Muscle layer of duodenum (tissue), 2 donors: ENCODE data around the gene FOXA1.

Source experiments
- H3K27ac ChIP-seq: one replicate; pipeline ENCODE4 v1.7.0; 2013; ENCODE audit warnings: mild to moderate bottlenecking, low read length
- H3K27me3 ChIP-seq: one replicate; pipeline ENCODE4 v1.7.0; 2013; ENCODE audit warnings: low read depth, mild to moderate bottlenecking, control low read depth, low read length
- H3K36me3 ChIP-seq, 2 donors: one replicate each; pipeline ENCODE4 v1.7.0; 2013; ENCODE audit warnings: low read length in 2 of 2, control low read depth in 1 of 2, mild to moderate bottlenecking in 1 of 2; ENCODE audit not compliant: insufficient read depth in 2 of 2, control insufficient read depth in 1 of 2
- H3K4me1 ChIP-seq, 2 donors: one replicate each; pipeline ENCODE4 v1.7.0; 2013; ENCODE audit warnings: low read length in 2 of 2, mild to moderate bottlenecking in 2 of 2, control low read depth in 1 of 2, moderate library complexity in 1 of 2; ENCODE audit not compliant: insufficient read depth in 2 of 2, control insufficient read depth in 1 of 2
- H3K4me3 ChIP-seq, 2 donors: one replicate each; pipeline ENCODE4 v1.7.0; 2013; ENCODE audit warnings: low read length in 2 of 2, low read depth in 1 of 2, mild to moderate bottlenecking in 1 of 2
- H3K9me3 ChIP-seq, 2 donors: one replicate each; pipeline ENCODE4 v1.7.0; 2013; ENCODE audit warnings: low read length in 2 of 2, control low read depth in 1 of 2, mild to moderate bottlenecking in 1 of 2; ENCODE audit not compliant: control insufficient read depth in 1 of 2
- donor health status: healthy.

The FOXA1 gene

GRCh38 chr14:37545174-37545573, 49.9 kb downstream of the FOXA1 start:
- Histone ChIP-seq H3K4me3 (no peak overlapping the region), H3K4me1 (no peaks in the 10 kb centered on the region), H3K27me3 (no peaks in the 10 kb centered on the region), H3K9me3 (no peaks in the 10 kb centered on the region), H3K36me3 (no peaks in the 10 kb centered on the region), H3K27ac (no peak overlapping the region)

DNA sequence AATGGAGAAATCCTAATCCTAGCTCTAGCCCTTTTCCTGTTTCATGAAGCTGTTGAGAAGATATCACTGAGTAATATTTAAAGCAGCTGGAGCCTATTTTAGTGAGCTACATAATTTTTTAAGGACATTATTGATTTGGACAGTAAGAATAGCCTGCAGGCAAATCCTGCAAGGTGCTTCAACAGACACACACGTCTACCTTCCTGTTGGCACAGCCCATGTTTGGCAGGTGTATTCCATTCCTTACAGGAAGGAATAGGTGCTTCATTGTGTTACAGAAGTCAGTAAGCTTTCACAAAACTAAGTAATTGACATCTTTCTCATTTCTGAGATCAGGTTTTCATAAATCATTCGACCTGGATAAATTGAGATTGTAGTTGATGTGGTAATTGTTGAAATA, 50.6 kb downstream of the FOXA1 start:
- Histone ChIP-seq H3K27ac (no peak overlapping the region), H3K4me3 (no peak overlapping the region), H3K27me3 (no peaks in the 10 kb centered on the region), H3K9me3 (no peaks in the 10 kb centered on the region), H3K36me3 (no peaks in the 10 kb centered on the region), H3K4me1 (no peaks in the 10 kb centered on the region)

DNA sequence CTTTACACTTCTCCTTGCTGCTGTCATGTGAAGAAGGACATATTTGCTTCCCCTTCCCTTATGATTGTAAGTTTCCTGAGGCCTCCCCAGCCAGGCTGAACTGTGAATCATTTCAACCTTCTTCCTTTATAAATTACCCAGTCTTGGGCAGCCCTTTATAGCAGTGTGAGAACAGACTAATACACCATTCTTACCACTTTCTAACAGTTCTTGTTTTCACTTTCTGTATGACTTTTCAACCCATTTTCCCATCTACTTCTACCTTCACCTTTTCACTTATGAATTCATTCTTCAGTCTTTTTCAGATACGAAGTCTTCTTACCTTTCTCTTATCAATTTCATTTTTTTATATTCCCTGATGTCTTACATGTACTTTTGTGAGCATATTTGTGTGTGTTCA, 55.1 kb downstream of the FOXA1 start:
- H3K27ac ChIP-seq = no peak overlapping the region
- no peaks in the 10 kb centered on the region for H3K4me1 ChIP-seq
- H3K9me3 ChIP-seq = no peaks in the 10 kb centered on the region
- no peaks in the 10 kb centered on the region for H3K36me3 ChIP-seq
- no peak overlapping the region for H3K4me3 ChIP-seq
- no peaks in the 10 kb centered on the region for H3K27me3 ChIP-seq
